ENCODE measurements around the gene GOLGA6C.
"Not testable (repeated sequence)": the region's sequence is repeated elsewhere in the genome, so short reads cannot be mapped to it uniquely, and the experiment has no call there.

DNA sequence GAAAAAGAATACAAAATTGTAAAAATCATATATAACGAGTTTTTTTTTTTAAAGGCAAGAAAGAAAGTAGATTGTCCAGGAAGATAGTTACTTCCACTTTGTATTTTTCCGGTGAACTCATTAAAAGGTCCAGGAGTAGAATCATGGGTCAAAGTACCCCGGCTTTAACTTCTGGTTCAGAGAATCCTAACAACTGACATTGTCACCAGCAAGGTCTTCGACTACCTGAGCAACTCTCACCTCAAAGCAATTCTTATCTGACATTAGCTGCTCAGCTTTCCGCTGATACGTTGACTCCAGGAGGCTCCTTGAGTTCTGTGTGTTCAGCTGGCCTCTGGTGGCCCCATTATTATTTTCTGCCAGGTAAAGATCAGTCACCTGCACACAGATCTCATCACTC lies 9.1 kb upstream of the GOLGA6C start:
- not testable (repeated sequence) for TF ChIP-seq POLR2A (IDR thresholded peaks at IDR 0.05)
- TF ChIP-seq, protein P1, sequence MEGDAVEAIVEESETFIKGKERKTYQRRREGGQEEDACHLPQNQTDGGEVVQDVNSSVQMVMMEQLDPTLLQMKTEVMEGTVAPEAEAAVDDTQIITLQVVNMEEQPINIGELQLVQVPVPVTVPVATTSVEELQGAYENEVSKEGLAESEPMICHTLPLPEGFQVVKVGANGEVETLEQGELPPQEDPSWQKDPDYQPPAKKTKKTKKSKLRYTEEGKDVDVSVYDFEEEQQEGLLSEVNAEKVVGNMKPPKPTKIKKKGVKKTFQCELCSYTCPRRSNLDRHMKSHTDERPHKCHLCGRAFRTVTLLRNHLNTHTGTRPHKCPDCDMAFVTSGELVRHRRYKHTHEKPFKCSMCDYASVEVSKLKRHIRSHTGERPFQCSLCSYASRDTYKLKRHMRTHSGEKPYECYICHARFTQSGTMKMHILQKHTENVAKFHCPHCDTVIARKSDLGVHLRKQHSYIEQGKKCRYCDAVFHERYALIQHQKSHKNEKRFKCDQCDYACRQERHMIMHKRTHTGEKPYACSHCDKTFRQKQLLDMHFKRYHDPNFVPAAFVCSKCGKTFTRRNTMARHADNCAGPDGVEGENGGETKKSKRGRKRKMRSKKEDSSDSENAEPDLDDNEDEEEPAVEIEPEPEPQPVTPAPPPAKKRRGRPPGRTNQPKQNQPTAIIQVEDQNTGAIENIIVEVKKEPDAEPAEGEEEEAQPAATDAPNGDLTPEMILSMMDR (IDR thresholded peaks at IDR 0.05), result not testable (repeated sequence)
